ENCODE results near the gene CUEDC1. TPM values are rescaled to one million over a fixed set of nuclear protein-coding genes. Genes with fewer than 3 reads are reported as not detected.

CUEDC1 gene
- total RNA-seq, 1 experiment from 2014 or later = 26.7 TPM

- DNase-seq (ENCODE audit: low spot score) = no peak
These were observed 9.0 kb downstream of the CUEDC1 start for GRCh38 chr17:57945996-57946797.

GRCh38 chr17:57944908-57945307 lies 10.3 kb downstream of the CUEDC1 start:
- in situ Hi-C loops (cut with HindIII; ENCODE audit: low sequenced_read_pairs) = no loop called here
- no peak for DNase-seq (ENCODE audit: low spot score)

More at GRCh38 chr17:57945996-57946797, 9.0 kb downstream of the CUEDC1 start:
- in situ Hi-C loops (cut with HindIII; ENCODE audit: low sequenced_read_pairs) = no loop called here

GRCh38 chr17:57943645-57944044 lies 11.6 kb downstream of the CUEDC1 start:
- DNase-seq (ENCODE audit: low spot score) = no peak
- in situ Hi-C loops (cut with HindIII; ENCODE audit: low sequenced_read_pairs) = no loop called here

GRCh38 chr17:57943140-57943539 lies 12.1 kb downstream of the CUEDC1 start:
- in situ Hi-C loops (cut with HindIII; ENCODE audit: low sequenced_read_pairs) = no loop called here
- no peak for DNase-seq (ENCODE audit: low spot score)

GRCh38 chr17:57941384-57942370 lies 13.5 kb downstream of the CUEDC1 start:
- DNase-seq (ENCODE audit: low spot score) = no peak
- in situ Hi-C loops (cut with HindIII; ENCODE audit: low sequenced_read_pairs) = no loop called here

- peak; percentile 64 for DNase-seq (ENCODE audit: low spot score)
- in situ Hi-C loops (cut with HindIII; ENCODE audit: low sequenced_read_pairs) = no loop called here
These were observed 14.4 kb downstream of the CUEDC1 start for GRCh38 chr17:57940653-57941329.

- in situ Hi-C loops (cut with HindIII; ENCODE audit: low sequenced_read_pairs) = no loop called here
- DNase-seq (ENCODE audit: low spot score) = peak; percentile 62
These were observed 15.0 kb downstream of the CUEDC1 start for GRCh38 chr17:57940231-57940630.

GRCh38 chr17:57939797-57940196 lies 15.4 kb downstream of the CUEDC1 start:
- DNase-seq (ENCODE audit: low spot score) = no peak
- in situ Hi-C loops (cut with HindIII; ENCODE audit: low sequenced_read_pairs) = no loop called here

- no peak for DNase-seq (ENCODE audit: low spot score)
- in situ Hi-C loops (cut with HindIII; ENCODE audit: low sequenced_read_pairs) = no loop called here
These were observed 17.1 kb downstream of the CUEDC1 start for GRCh38 chr17:57938061-57938502.

- no peak for DNase-seq (ENCODE audit: low spot score)
These were observed 17.7 kb downstream of the CUEDC1 start for GRCh38 chr17:57937492-57937891.

GRCh38 chr17:57935833-57936807 lies 19.1 kb downstream of the CUEDC1 start:
- in situ Hi-C loops (cut with HindIII; ENCODE audit: low sequenced_read_pairs) = no loop called here
- peak; percentile 77 for DNase-seq (ENCODE audit: low spot score)

More at GRCh38 chr17:57937492-57937891, 17.7 kb downstream of the CUEDC1 start:
- in situ Hi-C loops (cut with HindIII; ENCODE audit: low sequenced_read_pairs) = no loop called here

- in situ Hi-C loops (cut with HindIII; ENCODE audit: low sequenced_read_pairs) = no loop called here
- DNase-seq (ENCODE audit: low spot score) = no peak
These were observed 23.6 kb downstream of the CUEDC1 start for GRCh38 chr17:57931488-57932137.

- DNase-seq (ENCODE audit: low spot score) = no peak
- in situ Hi-C loops (cut with HindIII; ENCODE audit: low sequenced_read_pairs) = no loop called here
These were observed 25.0 kb downstream of the CUEDC1 start for GRCh38 chr17:57930239-57930638.

- in situ Hi-C loops (cut with HindIII; ENCODE audit: low sequenced_read_pairs) = loop anchor here (5.0 to 10.0 kb wide), 2 partner anchors 65 to 72 kb away; no protein-coding TSS in a partner anchor
- no peak for DNase-seq (ENCODE audit: low spot score)
These were observed 25.8 kb downstream of the CUEDC1 start for GRCh38 chr17:57929386-57929785.

- DNase-seq (ENCODE audit: low spot score) = no peak
- in situ Hi-C loops (cut with HindIII; ENCODE audit: low sequenced_read_pairs) = loop anchor here (5.0 to 10.0 kb wide), 2 partner anchors 66 to 72 kb away; no protein-coding TSS in a partner anchor
These were observed 26.3 kb downstream of the CUEDC1 start for GRCh38 chr17:57928928-57929327.

GRCh38 chr17:57927048-57927723 lies 28.0 kb downstream of the CUEDC1 start:
- no peak for DNase-seq (ENCODE audit: low spot score)
- in situ Hi-C loops (cut with HindIII; ENCODE audit: low sequenced_read_pairs) = loop anchor here (5.0 to 10.0 kb wide), 2 partner anchors 68 to 70 kb away; no protein-coding TSS in a partner anchor

- no peak for DNase-seq (ENCODE audit: low spot score)
- in situ Hi-C loops (cut with HindIII; ENCODE audit: low sequenced_read_pairs) = loop anchor here (5.0 to 10.0 kb wide), 2 partner anchors 68 to 69 kb away; no protein-coding TSS in a partner anchor
These were observed 28.5 kb downstream of the CUEDC1 start for GRCh38 chr17:57926723-57927047.

Measured in G401 (cell line).